Activated CD8-positive, alpha-beta T cell treated with anti-CD3 and anti-CD28 coated beads, Interleukin-2, amount 10 ng/mL, durations not matched to agents 7 days and 5 days (primary cell): Measurements from ENCODE around the gene AKAP12. TPM values are rescaled to one million over a fixed set of nuclear protein-coding genes. Genes with fewer than 3 reads are reported as not detected.
"Not testable (repeated sequence)": the region's sequence is repeated elsewhere in the genome, so short reads cannot be mapped to it uniquely, and the experiment has no call there.

ENCODE experiments used
- ATAC-seq: fragments of 150-1000 bp; cut with Tn5 transposase; one replicate; pipeline ENCODE4 v1.10.0; 2021; ENCODE audit warnings: moderate library complexity
- CTCF ChIA-PET: fragments of 350-600 bp; sonication (Branson Sonifier 250); formaldehyde crosslinking; loops from one replicate; lab custom pipeline; 2021; ENCODE audit warnings: antibody characterized with exemption; lab: Charles Lee
- POLR2A ChIA-PET: fragments of 350-600 bp; sonication (Branson Sonifier 250); formaldehyde crosslinking; loops from one replicate; lab custom pipeline; 2021; ENCODE audit warnings: antibody characterized with exemption; lab: Charles Lee
- DNase-seq: peaks from one replicate; pipeline ENCODE4 v3.0.0-alpha.2; 2020
- H3K27ac Mint-ChIP-seq: one replicate; pipeline ENCODE4 v1.8.0; 2021; ENCODE audit warnings: mild to moderate bottlenecking, mixed read lengths
- H3K27me3 Mint-ChIP-seq: one replicate; pipeline ENCODE4 v1.8.0; 2021; ENCODE audit warnings: low read depth, mixed read lengths
- H3K36me3 Mint-ChIP-seq: one replicate; pipeline ENCODE4 v1.8.0; 2021; ENCODE audit warnings: low read depth, mixed read lengths
- H3K4me1 Mint-ChIP-seq: one replicate; pipeline ENCODE4 v1.8.0; 2021; ENCODE audit warnings: low read depth, mixed read lengths
- H3K4me3 Mint-ChIP-seq: one replicate; pipeline ENCODE4 v1.8.0; 2021; ENCODE audit warnings: mild to moderate bottlenecking, mixed read lengths
- H3K9me3 Mint-ChIP-seq: one replicate; pipeline ENCODE4 v1.8.0; 2022; ENCODE audit warnings: mixed read lengths; ENCODE audit not compliant: insufficient read depth
- total RNA-seq, 2 experiments: library from RNA; stranded (reverse); gene quantifications; one replicate each; pipeline ENCODE4 v1.2.3, GENCODE V29; 2021

The AKAP12 gene
- total RNA-seq, 2 experiments from 2014 or later = 0.05 to 0.08 TPM

GRCh38 chr6:151351731-151352130 is 112.0 kb downstream of the AKAP12 start:
- no peaks in the 10 kb centered on the region for H3K9me3 Mint-ChIP-seq
- ATAC-seq (no peak), DNase-seq (no peak)
- H3K4me1 Mint-ChIP-seq = peaks cover 1% of the 10 kb centered on the region
- no peak overlapping the region for H3K4me3 Mint-ChIP-seq
- H3K27me3 Mint-ChIP-seq = no peaks in the 10 kb centered on the region
- H3K36me3 Mint-ChIP-seq = no peaks in the 10 kb centered on the region
- CTCF ChIA-PET = interaction anchor here (1.1 to 1.6 kb wide), 2 partner anchors 55 to 89 kb away, joined by 4 to 5 read pairs; no protein-coding TSS in a partner anchor
- POLR2A ChIA-PET = interaction anchor here (0.8 kb wide), 1 partner anchor 1374 kb away, joined by 3 read pairs; no protein-coding TSS in a partner anchor
- no peak overlapping the region for H3K27ac Mint-ChIP-seq

GRCh38 chr6:151352410-151353396 is 112.9 kb downstream of the AKAP12 start:
- H3K27ac Mint-ChIP-seq = no peak overlapping the region
- no peaks in the 10 kb centered on the region for H3K9me3 Mint-ChIP-seq
- no peaks in the 10 kb centered on the region for H3K27me3 Mint-ChIP-seq
- H3K36me3 Mint-ChIP-seq = peaks cover under 1% of the 10 kb centered on the region
- DNase-seq (no peak), ATAC-seq (peak; percentile 39)
- H3K4me3 Mint-ChIP-seq = no peak overlapping the region
- H3K4me1 Mint-ChIP-seq = peaks cover 2% of the 10 kb centered on the region
- ChIA-PET POLR2A (interaction anchor here (0.8 kb wide), 1 partner anchor 1375 kb away, joined by 3 read pairs; no protein-coding TSS in a partner anchor), CTCF (interaction anchor here (0.7 to 1.6 kb wide), 4 partner anchors 17 to 461 kb away, joined by 3 to 5 read pairs (median 4); no protein-coding TSS in a partner anchor)

- no peak for DNase-seq
- no peaks in the 10 kb centered on the region for H3K27me3 Mint-ChIP-seq
- ChIA-PET POLR2A (no interaction called here), CTCF (interaction anchor here (0.9 to 1.0 kb wide), 2 partner anchors 29 to 31 kb away, joined by 3 read pairs; no protein-coding TSS in a partner anchor)
- H3K36me3 Mint-ChIP-seq = peaks cover 6% of the 10 kb centered on the region
- H3K27ac Mint-ChIP-seq = no peak overlapping the region
- ATAC-seq = no peak
- no peak overlapping the region for H3K4me3 Mint-ChIP-seq
- H3K9me3 Mint-ChIP-seq = no peaks in the 10 kb centered on the region
- H3K4me1 Mint-ChIP-seq = peaks cover 8% of the 10 kb centered on the region
Observed at GRCh38 chr6:151353795-151354194, 114.0 kb downstream of the AKAP12 start.

GRCh38 chr6:151356983-151357382 is 117.2 kb downstream of the AKAP12 start:
- POLR2A ChIA-PET = interaction anchor here (0.9 to 2.0 kb wide), 2 partner anchors 8 to 33 kb away, joined by 3 to 6 read pairs; no protein-coding TSS in a partner anchor
- CTCF ChIA-PET = interaction anchor here (0.7 to 2.0 kb wide), 4 partner anchors 15 to 464 kb away, joined by 3 to 9 read pairs (median 5); no protein-coding TSS in a partner anchor
- not testable (repeated sequence) for ATAC-seq, H3K9me3 Mint-ChIP-seq, H3K4me3 Mint-ChIP-seq, H3K27me3 Mint-ChIP-seq, H3K4me1 Mint-ChIP-seq, H3K27ac Mint-ChIP-seq, DNase-seq
- peaks cover 18% of the 10 kb centered on the region for H3K36me3 Mint-ChIP-seq

GRCh38 chr6:151357758-151358436 is 118.1 kb downstream of the AKAP12 start:
- H3K4me3 Mint-ChIP-seq = no peak overlapping the region
- no peaks in the 10 kb centered on the region for H3K9me3 Mint-ChIP-seq
- no peak overlapping the region for H3K27ac Mint-ChIP-seq
- ATAC-seq = no peak
- H3K4me1 Mint-ChIP-seq = peaks cover 8% of the 10 kb centered on the region
- H3K36me3 Mint-ChIP-seq = peaks cover 24% of the 10 kb centered on the region
- POLR2A ChIA-PET = interaction anchor here (1.0 to 2.0 kb wide), 2 partner anchors 14 to 32 kb away, joined by 3 to 6 read pairs; no protein-coding TSS in a partner anchor
- no peak for DNase-seq
- CTCF ChIA-PET = interaction anchor here (0.8 to 2.0 kb wide), 6 partner anchors 14 to 34 kb away, joined by 3 to 9 read pairs (median 4); no protein-coding TSS in a partner anchor
- no peaks in the 10 kb centered on the region for H3K27me3 Mint-ChIP-seq

GRCh38 chr6:151358475-151358874 is 118.7 kb downstream of the AKAP12 start:
- no peak overlapping the region for H3K27ac Mint-ChIP-seq
- H3K4me1 Mint-ChIP-seq = peaks cover 8% of the 10 kb centered on the region
- no peak overlapping the region for H3K4me3 Mint-ChIP-seq
- no peaks in the 10 kb centered on the region for H3K27me3 Mint-ChIP-seq
- H3K36me3 Mint-ChIP-seq = peaks cover 26% of the 10 kb centered on the region
- POLR2A ChIA-PET = interaction anchor here (1.0 to 2.0 kb wide), 2 partner anchors 13 to 31 kb away, joined by 3 to 6 read pairs; no protein-coding TSS in a partner anchor
- ATAC-seq = no peak
- CTCF ChIA-PET = interaction anchor here (0.8 to 1.4 kb wide), 4 partner anchors 17 to 32 kb away, joined by 3 to 4 read pairs (median 3); no protein-coding TSS in a partner anchor
- no peak for DNase-seq
- H3K9me3 Mint-ChIP-seq = no peaks in the 10 kb centered on the region

GRCh38 chr6:151359486-151359885 is 119.7 kb downstream of the AKAP12 start:
- no peak for ATAC-seq
- ChIA-PET POLR2A (no interaction called here), CTCF (interaction anchor here (0.7 to 1.2 kb wide), 2 partner anchors 116 to 467 kb away, joined by 3 read pairs; no protein-coding TSS in a partner anchor)
- no peak overlapping the region for H3K4me3 Mint-ChIP-seq
- no peaks in the 10 kb centered on the region for H3K9me3 Mint-ChIP-seq
- DNase-seq = no peak
- peaks cover 7% of the 10 kb centered on the region for H3K4me1 Mint-ChIP-seq
- H3K27ac Mint-ChIP-seq = no peak overlapping the region
- no peaks in the 10 kb centered on the region for H3K27me3 Mint-ChIP-seq
- H3K36me3 Mint-ChIP-seq = peaks cover 33% of the 10 kb centered on the region

GRCh38 chr6:151365233-151365632 is 125.5 kb downstream of the AKAP12 start:
- ChIA-PET POLR2A (interaction anchor here (1.0 kb wide), 1 partner anchor 9 kb away, joined by 3 read pairs; no protein-coding TSS in a partner anchor), CTCF (interaction anchor here (0.8 to 1.5 kb wide), 2 partner anchors 30 to 40 kb away, joined by 3 to 4 read pairs; no protein-coding TSS in a partner anchor)
- Mint-ChIP-seq H3K36me3 (peaks cover 59% of the 10 kb centered on the region), H3K4me1 (no peaks in the 10 kb centered on the region), H3K9me3 (no peaks in the 10 kb centered on the region), H3K4me3 (no peak overlapping the region), H3K27ac (no peak overlapping the region), H3K27me3 (no peaks in the 10 kb centered on the region)
- ATAC-seq (no peak), DNase-seq (no peak)

- Mint-ChIP-seq H3K4me3 (no peak overlapping the region), H3K27me3 (no peaks in the 10 kb centered on the region), H3K9me3 (no peaks in the 10 kb centered on the region), H3K4me1 (peaks cover 42% of the 10 kb centered on the region), H3K36me3 (peaks cover 55% of the 10 kb centered on the region), H3K27ac (peak overlapping the region; percentile 93)
- POLR2A ChIA-PET = no interaction called here
- ATAC-seq (no peak), DNase-seq (no peak)
- CTCF ChIA-PET = interaction anchor here (1.8 kb wide), 1 partner anchor 13 kb away, joined by 7 read pairs; no protein-coding TSS in a partner anchor
Observed at GRCh38 chr6:151370509-151371078, 130.8 kb downstream of the AKAP12 start.

- H3K36me3 Mint-ChIP-seq = peaks cover 50% of the 10 kb centered on the region
- H3K9me3 Mint-ChIP-seq = no peaks in the 10 kb centered on the region
- ATAC-seq (peak; percentile 54), DNase-seq (peak; percentile 58)
- peaks cover 58% of the 10 kb centered on the region for H3K4me1 Mint-ChIP-seq
- CTCF ChIA-PET = interaction anchor here (1.5 to 3.4 kb wide), 5 partner anchors 12 to 48 kb away, joined by 5 to 19 read pairs (median 7); no protein-coding TSS in a partner anchor
- peak overlapping the region; percentile 93 for H3K27ac Mint-ChIP-seq
- H3K4me3 Mint-ChIP-seq = peak overlapping the region; percentile 57
- POLR2A ChIA-PET = interaction anchor here (0.9 to 3.5 kb wide), 3 partner anchors 14 to 79 kb away, joined by 3 to 45 read pairs (median 4); partner anchors contain the start of gene ZBTB2
- H3K27me3 Mint-ChIP-seq = no peaks in the 10 kb centered on the region
Observed at GRCh38 chr6:151372164-151372563, 132.4 kb downstream of the AKAP12 start.
